Activated CD4-positive, alpha-beta memory T cell treated with anti-CD3 and anti-CD28 coated beads, Interleukin-2, amount 10 ng/mL, durations not matched to agents 7 days and 5 days (primary cell): ENCODE data around the gene SCAPER. TPM values are rescaled to one million over a fixed set of nuclear protein-coding genes. Genes with fewer than 3 reads are reported as not detected.

Experiments
- CTCF ChIA-PET: fragments of 350-600 bp; sonication (Branson Sonifier 250); formaldehyde crosslinking; loops from one replicate; lab custom pipeline; 2021; ENCODE audit warnings: antibody characterized with exemption, inconsistent platforms; lab: Charles Lee
- POLR2A ChIA-PET: fragments of 350-600 bp; sonication (Branson Sonifier 250); formaldehyde crosslinking; loops from one replicate; lab custom pipeline; 2021; ENCODE audit warnings: antibody characterized with exemption; lab: Charles Lee
- DNase-seq: peaks from one replicate; pipeline ENCODE4 v3.0.0-alpha.2; 2020
- H3K27ac Mint-ChIP-seq: one replicate; pipeline ENCODE4 v1.8.0; 2021; ENCODE audit warnings: mild to moderate bottlenecking, mixed read lengths
- H3K27me3 Mint-ChIP-seq: one replicate; pipeline ENCODE4 v1.8.0; 2021; ENCODE audit warnings: mixed read lengths
- H3K36me3 Mint-ChIP-seq: one replicate; pipeline ENCODE4 v1.8.0; 2021; ENCODE audit warnings: low read depth, mixed read lengths
- H3K4me1 Mint-ChIP-seq: one replicate; pipeline ENCODE4 v1.8.0; 2021; ENCODE audit warnings: mixed read lengths
- H3K4me3 Mint-ChIP-seq: one replicate; pipeline ENCODE4 v1.8.0; 2021; ENCODE audit warnings: mild to moderate bottlenecking, mixed read lengths
- H3K9me3 Mint-ChIP-seq: one replicate; pipeline ENCODE4 v1.8.0; 2021; ENCODE audit warnings: mixed read lengths
- total RNA-seq, 2 experiments: library from RNA; stranded (reverse); gene quantifications; one replicate each; pipeline ENCODE4 v1.2.3, GENCODE V29; 2021

SCAPER gene
- total RNA-seq, 2 experiments from 2014 or later = 19.2 to 21.9 TPM

DNA sequence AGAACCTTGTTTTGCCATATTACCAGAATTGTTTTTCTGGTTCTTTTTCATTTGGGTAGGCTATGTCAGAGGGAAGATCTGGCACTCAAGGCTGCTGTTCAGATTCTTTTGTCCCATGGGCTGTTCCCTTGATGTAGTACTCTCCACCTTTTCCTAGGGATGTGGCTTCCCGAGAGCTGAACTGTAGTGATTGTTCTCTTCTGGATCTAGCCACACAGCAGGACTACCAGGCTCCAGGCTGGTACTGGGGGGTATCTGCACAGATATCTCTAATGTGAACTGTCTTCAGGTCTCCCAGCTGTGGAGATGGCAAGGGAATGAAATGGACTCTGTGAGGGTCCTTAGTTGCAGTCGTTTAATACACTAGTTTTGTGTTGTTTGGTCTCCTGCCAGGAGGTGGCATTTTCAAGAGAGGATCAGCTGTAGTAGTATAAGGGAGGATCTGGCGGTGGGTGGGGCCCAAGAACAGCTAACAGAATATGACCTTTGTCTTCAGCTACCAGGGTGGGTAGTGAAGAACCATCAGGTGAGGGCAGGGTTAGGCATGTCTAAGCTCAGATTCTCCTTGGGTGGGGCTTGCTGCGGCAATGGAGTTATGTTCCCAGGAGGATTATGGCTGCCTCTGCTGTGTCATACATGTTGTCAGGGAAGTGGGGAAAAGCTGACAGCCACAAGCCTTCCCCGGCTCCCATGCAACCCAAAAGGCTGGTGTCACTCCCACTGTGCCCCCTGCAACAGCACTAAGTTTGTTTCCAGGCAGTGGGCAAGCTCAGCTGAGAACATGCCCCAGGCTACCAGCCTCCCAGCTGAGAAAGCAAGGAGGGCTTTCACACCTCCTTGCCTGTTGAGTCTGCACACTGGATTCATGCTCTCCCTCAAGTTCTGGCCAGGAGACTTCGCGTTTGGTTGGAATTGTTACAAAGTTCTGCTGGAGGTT lies 316.1 kb downstream of the SCAPER start:
- Mint-ChIP-seq H3K27ac (no peak overlapping the region), H3K36me3 (peaks cover 4% of the 10 kb centered on the region), H3K9me3 (peaks cover 6% of the 10 kb centered on the region), H3K4me1 (no peaks in the 10 kb centered on the region), H3K27me3 (no peaks in the 10 kb centered on the region), H3K4me3 (no peak overlapping the region)
- ChIA-PET CTCF (no interaction called here), POLR2A (no interaction called here)
- no peak for DNase-seq

- Mint-ChIP-seq H3K36me3 (peaks cover 14% of the 10 kb centered on the region), H3K27me3 (no peaks in the 10 kb centered on the region), H3K4me1 (no peaks in the 10 kb centered on the region), H3K9me3 (peaks cover 19% of the 10 kb centered on the region), H3K4me3 (no peak overlapping the region), H3K27ac (no peak overlapping the region)
- ChIA-PET POLR2A (no interaction called here), CTCF (no interaction called here)
- no peak for DNase-seq
Observed at GRCh38 chr15:76585576-76585897, 319.6 kb downstream of the SCAPER start.

GRCh38 chr15:76584868-76585575 lies 320.1 kb downstream of the SCAPER start:
- peaks cover 20% of the 10 kb centered on the region for H3K9me3 Mint-ChIP-seq
- no peak overlapping the region for H3K4me3 Mint-ChIP-seq
- H3K36me3 Mint-ChIP-seq = peaks cover 15% of the 10 kb centered on the region
- H3K4me1 Mint-ChIP-seq = no peaks in the 10 kb centered on the region
- CTCF ChIA-PET = no interaction called here
- POLR2A ChIA-PET = no interaction called here
- no peaks in the 10 kb centered on the region for H3K27me3 Mint-ChIP-seq
- no peak for DNase-seq
- H3K27ac Mint-ChIP-seq = no peak overlapping the region

- peaks cover 6% of the 10 kb centered on the region for H3K4me1 Mint-ChIP-seq
- DNase-seq = no peak
- H3K36me3 Mint-ChIP-seq = peaks cover 11% of the 10 kb centered on the region
- no peaks in the 10 kb centered on the region for H3K27me3 Mint-ChIP-seq
- CTCF ChIA-PET = no interaction called here
- no peak overlapping the region for H3K4me3 Mint-ChIP-seq
- POLR2A ChIA-PET = no interaction called here
- no peak overlapping the region for H3K27ac Mint-ChIP-seq
- peaks cover 18% of the 10 kb centered on the region for H3K9me3 Mint-ChIP-seq
Observed at GRCh38 chr15:76582550-76582949, 322.6 kb downstream of the SCAPER start.

- Mint-ChIP-seq H3K9me3 (peaks cover 16% of the 10 kb centered on the region), H3K36me3 (peaks cover 11% of the 10 kb centered on the region), H3K4me3 (no peak overlapping the region), H3K27me3 (no peaks in the 10 kb centered on the region), H3K27ac (no peak overlapping the region), H3K4me1 (peaks cover 30% of the 10 kb centered on the region)
- POLR2A ChIA-PET = no interaction called here
- DNase-seq = no peak
- CTCF ChIA-PET = no interaction called here
Observed at GRCh38 chr15:76577879-76578512, 327.1 kb downstream of the SCAPER start.

DNA sequence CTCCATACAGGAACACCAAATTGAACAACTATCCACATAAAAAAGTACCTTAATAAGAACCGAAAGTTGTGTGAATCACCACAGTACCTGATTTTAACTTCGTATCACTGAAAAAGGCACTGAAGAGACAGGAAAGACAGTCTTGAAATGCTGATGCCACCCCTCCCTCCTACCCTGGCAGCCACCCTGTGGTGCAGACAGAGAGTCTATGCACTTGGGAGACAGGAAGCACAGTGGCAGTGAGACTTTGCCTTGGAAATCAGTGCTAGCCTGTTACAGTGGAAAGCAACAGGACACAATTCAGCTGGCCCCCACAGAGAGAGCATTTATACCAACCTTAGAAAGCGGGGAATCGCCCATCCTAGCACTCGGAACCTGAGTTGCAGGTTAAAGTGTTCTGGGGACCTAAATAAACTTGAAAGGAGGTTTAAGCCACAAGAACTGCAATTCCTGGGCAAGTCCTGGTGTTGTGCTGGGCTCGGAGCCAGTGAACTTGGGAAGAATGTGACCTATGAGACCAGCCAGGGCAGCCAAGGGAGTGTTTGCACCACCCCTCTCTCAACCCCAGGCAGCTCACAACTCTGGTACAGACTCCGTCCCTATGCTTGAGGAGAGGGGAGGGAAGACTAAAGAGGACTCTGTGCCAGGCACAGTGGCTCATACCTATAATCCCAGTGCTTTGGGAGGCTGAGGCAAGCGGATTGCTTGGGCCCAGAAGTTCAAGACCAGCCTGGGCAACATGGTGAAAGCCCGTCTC lies 328.4 kb downstream of the SCAPER start:
- H3K9me3 Mint-ChIP-seq = peaks cover 11% of the 10 kb centered on the region
- CTCF ChIA-PET = no interaction called here

DNA sequence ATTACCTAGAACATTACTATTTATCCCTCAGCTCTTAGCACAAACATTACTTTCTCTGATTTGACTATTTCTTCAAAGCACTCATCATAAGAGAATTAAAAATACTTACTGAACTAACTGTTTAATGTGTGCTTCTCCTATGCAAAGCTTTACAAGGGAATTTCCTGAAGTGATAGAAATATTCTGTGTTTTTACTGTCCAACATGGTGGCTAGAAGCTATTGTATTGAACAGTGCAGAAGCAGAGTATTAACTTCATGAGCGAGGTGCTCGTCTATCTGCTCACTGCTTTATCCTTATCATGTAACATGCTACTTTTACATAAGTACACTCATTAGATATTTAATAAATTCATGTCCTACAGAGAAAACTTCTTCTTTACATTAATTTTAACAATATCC lies 329.5 kb downstream of the SCAPER start:
- peaks cover 4% of the 10 kb centered on the region for H3K9me3 Mint-ChIP-seq
- no peak for DNase-seq
- peaks cover 30% of the 10 kb centered on the region for H3K4me1 Mint-ChIP-seq
- no peaks in the 10 kb centered on the region for H3K27me3 Mint-ChIP-seq
- POLR2A ChIA-PET = no interaction called here
- no peak overlapping the region for H3K27ac Mint-ChIP-seq
- CTCF ChIA-PET = no interaction called here
- H3K36me3 Mint-ChIP-seq = peaks cover 12% of the 10 kb centered on the region
- H3K4me3 Mint-ChIP-seq = no peak overlapping the region

More for the DNA sequence above, 328.4 kb downstream of the SCAPER start:
- Mint-ChIP-seq H3K27me3 (no peaks in the 10 kb centered on the region), H3K36me3 (peaks cover 8% of the 10 kb centered on the region), H3K27ac (no peak overlapping the region), H3K4me3 (no peak overlapping the region), H3K4me1 (peaks cover 30% of the 10 kb centered on the region)
- POLR2A ChIA-PET = no interaction called here
- no peak for DNase-seq

DNA sequence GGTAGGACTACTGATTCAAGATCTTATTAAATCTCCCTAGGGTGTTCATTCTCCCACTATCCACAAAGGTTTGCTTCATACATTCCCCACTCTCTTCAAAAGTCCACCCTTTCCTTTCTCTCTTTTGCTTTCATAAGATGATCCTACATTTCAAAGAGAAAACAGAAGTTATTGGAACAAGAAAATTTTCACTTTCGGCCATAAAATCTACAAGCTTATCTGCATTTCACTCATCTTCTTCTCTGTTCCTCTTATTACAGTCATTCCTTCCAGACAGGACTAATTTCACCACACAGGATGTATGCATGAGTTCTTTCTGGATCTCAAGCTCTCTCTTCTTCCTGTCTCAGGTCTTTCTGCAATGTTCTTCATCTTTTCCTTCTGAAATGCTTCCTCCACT lies 329.9 kb downstream of the SCAPER start:
- Mint-ChIP-seq H3K9me3 (peaks cover 3% of the 10 kb centered on the region), H3K36me3 (peaks cover 13% of the 10 kb centered on the region), H3K27ac (no peak overlapping the region), H3K27me3 (no peaks in the 10 kb centered on the region), H3K4me1 (peaks cover 30% of the 10 kb centered on the region), H3K4me3 (no peak overlapping the region)
- ChIA-PET CTCF (no interaction called here), POLR2A (no interaction called here)
- no peak for DNase-seq

DNA sequence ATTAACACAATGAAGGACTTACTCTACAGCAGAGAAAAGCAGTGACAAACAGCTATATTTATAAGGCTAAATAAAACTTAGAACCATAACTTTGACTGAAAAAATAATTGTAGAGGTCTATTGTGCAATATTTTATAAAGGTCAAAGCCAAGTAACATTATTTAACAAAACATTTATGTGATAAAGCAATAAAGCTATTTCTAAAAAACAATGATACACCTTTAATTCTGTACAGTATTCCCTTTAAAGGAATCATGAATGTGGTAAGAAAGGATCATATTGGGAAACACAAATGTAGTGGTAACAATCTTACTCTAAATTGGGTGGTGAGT lies 332.2 kb downstream of the SCAPER start:
- DNase-seq = no peak
- Mint-ChIP-seq H3K27ac (no peak overlapping the region), H3K4me3 (no peak overlapping the region), H3K27me3 (no peaks in the 10 kb centered on the region), H3K9me3 (peaks cover 4% of the 10 kb centered on the region), H3K36me3 (peaks cover 16% of the 10 kb centered on the region), H3K4me1 (peaks cover 28% of the 10 kb centered on the region)
- ChIA-PET POLR2A (no interaction called here), CTCF (no interaction called here)

- Mint-ChIP-seq H3K9me3 (peaks cover 7% of the 10 kb centered on the region), H3K4me3 (no peak overlapping the region), H3K4me1 (no peaks in the 10 kb centered on the region), H3K27ac (no peak overlapping the region), H3K36me3 (peaks cover 10% of the 10 kb centered on the region), H3K27me3 (no peaks in the 10 kb centered on the region)
- ChIA-PET POLR2A (no interaction called here), CTCF (no interaction called here)
- DNase-seq = no peak
Observed at GRCh38 chr15:76566276-76566675, 338.9 kb downstream of the SCAPER start.

GRCh38 chr15:76565366-76565765 lies 339.8 kb downstream of the SCAPER start:
- Mint-ChIP-seq H3K4me1 (no peaks in the 10 kb centered on the region), H3K4me3 (no peak overlapping the region), H3K27me3 (no peaks in the 10 kb centered on the region), H3K36me3 (peaks cover 4% of the 10 kb centered on the region), H3K27ac (no peak overlapping the region), H3K9me3 (peaks cover 6% of the 10 kb centered on the region)
- DNase-seq = no peak
- CTCF ChIA-PET = no interaction called here
- POLR2A ChIA-PET = no interaction called here

DNA sequence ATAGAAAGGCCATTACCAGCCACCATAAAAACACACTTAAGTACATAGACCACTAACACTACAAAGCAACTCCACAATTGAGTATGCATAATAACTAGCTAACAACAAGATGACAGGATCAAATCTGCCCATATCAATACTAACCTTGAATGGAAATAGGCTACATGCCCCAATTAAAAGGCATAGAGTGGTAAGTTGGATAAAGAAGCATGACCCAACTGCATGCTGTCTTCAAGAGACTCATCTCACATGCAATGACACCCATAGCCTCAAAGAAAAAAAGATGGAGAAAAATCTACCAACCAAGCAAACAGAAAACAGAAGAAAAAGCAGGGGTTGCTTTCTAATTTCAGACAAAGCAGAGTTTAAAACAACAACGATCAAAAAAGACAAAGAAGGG lies 349.9 kb downstream of the SCAPER start:
- ChIA-PET POLR2A (no interaction called here), CTCF (no interaction called here)
- Mint-ChIP-seq H3K4me3 (no peak overlapping the region), H3K36me3 (peaks cover 2% of the 10 kb centered on the region), H3K27ac (no peak overlapping the region), H3K27me3 (no peaks in the 10 kb centered on the region), H3K4me1 (peaks cover 7% of the 10 kb centered on the region), H3K9me3 (peaks cover 6% of the 10 kb centered on the region)
- DNase-seq = no peak

GRCh38 chr15:76553564-76553963 lies 351.6 kb downstream of the SCAPER start:
- peaks cover 8% of the 10 kb centered on the region for H3K9me3 Mint-ChIP-seq
- CTCF ChIA-PET = interaction anchor here (0.5 to 0.6 kb wide), 2 partner anchors 142 to 199 kb away, joined by 3 to 4 read pairs; no protein-coding TSS in a partner anchor
- POLR2A ChIA-PET = no interaction called here
- DNase-seq = no peak
- H3K36me3 Mint-ChIP-seq = peaks cover 2% of the 10 kb centered on the region
- H3K27ac Mint-ChIP-seq = no peak overlapping the region
- peaks cover 7% of the 10 kb centered on the region for H3K4me1 Mint-ChIP-seq
- no peak overlapping the region for H3K4me3 Mint-ChIP-seq
- no peaks in the 10 kb centered on the region for H3K27me3 Mint-ChIP-seq
